Measurements from ENCODE around the gene AK5. TPM values are rescaled to one million over a fixed set of nuclear protein-coding genes. Genes with fewer than 3 reads are reported as not detected.

The AK5 gene
- total RNA-seq, 3 donors from 2014 or later (not counting 1 experiment from before 2014, with no cell fraction given): 9.4 to 29.8 (median 11.4) TPM

DNA sequence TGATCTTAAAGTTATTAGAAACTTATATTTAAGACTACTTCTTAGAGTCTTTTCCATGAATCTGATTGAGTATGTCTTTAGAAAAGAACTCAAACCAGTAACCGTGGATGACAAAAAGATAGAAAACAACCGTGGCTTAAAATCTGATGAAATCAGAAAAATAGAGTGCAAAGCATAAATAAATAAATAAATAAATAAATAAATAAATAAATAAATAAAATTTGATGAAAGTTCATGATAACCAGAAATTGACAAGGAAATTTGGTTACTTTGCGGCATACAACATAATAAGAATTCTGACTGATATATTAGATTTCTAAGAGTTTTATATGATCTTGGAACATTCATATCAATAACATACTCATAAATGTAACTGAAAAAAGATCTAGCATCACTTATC, 152.1 kb downstream of the AK5 start:
- Mint-ChIP-seq H3K4me3 (no peak overlapping the region), H3K9me3 (no peaks in the 10 kb centered on the region), H3K27ac (peak overlapping the region in 1 of 2 donors; percentile 68), H3K27me3 (ENCODE audit: low read depth in 2 of 2) (no peaks in the 10 kb centered on the region), H3K36me3 (peaks cover 7% of the 10 kb centered on the region), H3K4me1 (peaks cover 33 to 38% of the 10 kb centered on the region in 2 donors)
- intact Hi-C loops (cut with micrococcal nuclease): loop anchor here (5.0 kb wide), 1 partner anchor 38 kb away; no protein-coding TSS in a partner anchor
- peak overlapping the region; percentile 49 for H3K27ac ChIP-seq (ENCODE audit: low read length)
- no peaks in the 10 kb centered on the region for H3K27me3 ChIP-seq (ENCODE audit: control insufficient read depth, insufficient read depth, low read length)
- TF ChIP-seq, protein P1, sequence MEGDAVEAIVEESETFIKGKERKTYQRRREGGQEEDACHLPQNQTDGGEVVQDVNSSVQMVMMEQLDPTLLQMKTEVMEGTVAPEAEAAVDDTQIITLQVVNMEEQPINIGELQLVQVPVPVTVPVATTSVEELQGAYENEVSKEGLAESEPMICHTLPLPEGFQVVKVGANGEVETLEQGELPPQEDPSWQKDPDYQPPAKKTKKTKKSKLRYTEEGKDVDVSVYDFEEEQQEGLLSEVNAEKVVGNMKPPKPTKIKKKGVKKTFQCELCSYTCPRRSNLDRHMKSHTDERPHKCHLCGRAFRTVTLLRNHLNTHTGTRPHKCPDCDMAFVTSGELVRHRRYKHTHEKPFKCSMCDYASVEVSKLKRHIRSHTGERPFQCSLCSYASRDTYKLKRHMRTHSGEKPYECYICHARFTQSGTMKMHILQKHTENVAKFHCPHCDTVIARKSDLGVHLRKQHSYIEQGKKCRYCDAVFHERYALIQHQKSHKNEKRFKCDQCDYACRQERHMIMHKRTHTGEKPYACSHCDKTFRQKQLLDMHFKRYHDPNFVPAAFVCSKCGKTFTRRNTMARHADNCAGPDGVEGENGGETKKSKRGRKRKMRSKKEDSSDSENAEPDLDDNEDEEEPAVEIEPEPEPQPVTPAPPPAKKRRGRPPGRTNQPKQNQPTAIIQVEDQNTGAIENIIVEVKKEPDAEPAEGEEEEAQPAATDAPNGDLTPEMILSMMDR (IDR thresholded peaks at IDR 0.05): no peak
- no peaks in the 10 kb centered on the region for H3K9me3 ChIP-seq (ENCODE audit: control insufficient read depth, insufficient read depth, low read length)
- no CpG with 5 or more reads among the region's 3 CpGs for WGBS (ENCODE audit: insufficient coverage)
- H3K36me3 ChIP-seq (ENCODE audit: control insufficient read depth, insufficient read depth, low read length): no peaks in the 10 kb centered on the region
- no peak for ATAC-seq
- no peak for DNase-seq
- H3K4me1 ChIP-seq (ENCODE audit: control insufficient read depth, insufficient read depth, low read length): peaks cover 21% of the 10 kb centered on the region
- no peak overlapping the region for H3K4me3 ChIP-seq (ENCODE audit: low read length)

DNA sequence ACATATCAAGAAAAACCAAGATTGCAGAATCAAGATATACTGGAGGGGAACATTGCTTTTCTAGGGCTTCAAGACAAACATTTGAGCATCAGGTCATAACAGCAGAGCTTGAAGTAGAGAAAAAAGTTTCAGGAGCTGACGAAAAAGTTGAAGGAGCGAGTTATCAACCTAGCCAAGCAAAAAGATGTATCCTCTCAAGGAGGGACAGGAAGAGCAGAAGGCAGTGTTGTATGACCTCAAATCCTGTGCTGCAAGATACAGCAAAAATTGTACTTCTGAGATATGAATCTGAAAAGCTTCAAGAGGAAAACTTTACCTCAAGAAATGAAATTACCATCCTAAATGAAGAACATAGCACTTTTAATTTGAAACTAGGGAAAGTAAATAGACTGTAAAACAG, 153.1 kb downstream of the AK5 start:
- no peaks in the 10 kb centered on the region for H3K27me3 Mint-ChIP-seq (ENCODE audit: low read depth in 2 of 2)
- 60% methylated on average over 2 of the region's 2 CpGs for WGBS (ENCODE audit: insufficient coverage)
- peak in 1 of 2 donors; percentile 34 for DNase-seq
- H3K27ac Mint-ChIP-seq: peak overlapping the region; percentile 61 to 68
- Histone ChIP-seq H3K4me1 (ENCODE audit: control insufficient read depth, insufficient read depth, low read length) (peaks cover 16% of the 10 kb centered on the region), H3K36me3 (ENCODE audit: control insufficient read depth, insufficient read depth, low read length) (no peaks in the 10 kb centered on the region), H3K9me3 (ENCODE audit: control insufficient read depth, insufficient read depth, low read length) (no peaks in the 10 kb centered on the region), H3K4me3 (ENCODE audit: low read length) (no peak overlapping the region), H3K27ac (ENCODE audit: low read length) (peak overlapping the region; percentile 67), H3K27me3 (ENCODE audit: control insufficient read depth, insufficient read depth, low read length) (no peaks in the 10 kb centered on the region)
- H3K4me1 Mint-ChIP-seq: peaks cover 33 to 38% of the 10 kb centered on the region in 2 donors
- peak overlapping the region; percentile 51 for H3K4me3 Mint-ChIP-seq
- no peaks in the 10 kb centered on the region for H3K9me3 Mint-ChIP-seq
- H3K36me3 Mint-ChIP-seq: peaks cover 8% of the 10 kb centered on the region
- TF ChIP-seq, protein P1 (IDR thresholded peaks at IDR 0.05): no peak
- intact Hi-C loops (cut with micrococcal nuclease): loop anchor here (5.0 kb wide), 1 partner anchor 37 kb away; no protein-coding TSS in a partner anchor
- ATAC-seq: no peak

DNA sequence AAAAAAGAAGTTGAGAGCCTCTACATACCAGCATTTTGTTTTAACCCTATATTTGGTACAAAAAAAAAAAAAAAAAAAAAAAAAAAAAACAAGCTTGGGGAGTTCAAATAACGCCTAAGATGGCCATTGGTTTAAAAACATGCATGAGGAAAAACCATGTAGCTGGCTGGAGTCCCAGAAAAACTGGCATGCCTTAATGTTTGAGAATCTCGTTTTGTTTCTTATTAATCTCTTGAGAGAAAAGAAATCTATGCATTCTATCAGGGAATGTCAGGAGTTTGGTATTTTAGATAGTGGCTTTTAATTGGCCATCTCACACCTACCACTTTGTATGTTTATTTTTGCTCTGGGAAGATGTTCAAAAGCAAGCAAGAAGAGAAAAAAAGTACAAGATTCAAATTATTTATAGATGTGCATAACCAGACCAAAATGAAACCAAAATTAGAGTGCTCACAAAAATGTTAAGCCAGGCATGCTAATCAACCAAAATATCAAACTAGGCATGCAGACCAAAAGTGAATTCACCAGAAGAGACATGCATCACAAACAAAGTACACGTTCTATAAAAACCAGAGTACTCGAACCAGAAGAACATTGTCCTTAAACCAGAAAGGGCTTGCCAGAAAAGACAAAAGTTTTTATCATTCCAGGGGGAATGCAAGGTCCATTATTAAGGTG, 156.6 kb downstream of the AK5 start:
- Mint-ChIP-seq H3K36me3 (peaks cover 14% of the 10 kb centered on the region), H3K9me3 (peaks cover 0 to 8% of the 10 kb centered on the region in 2 donors), H3K27me3 (ENCODE audit: low read depth in 2 of 2) (no peaks in the 10 kb centered on the region), H3K27ac (peak overlapping the region; percentile 43 to 77), H3K4me3 (peak overlapping the region; percentile 74), H3K4me1 (peaks cover 32 to 35% of the 10 kb centered on the region in 2 donors)
- TF ChIP-seq, protein P1 (IDR thresholded peaks at IDR 0.05): no peak
- Histone ChIP-seq H3K9me3 (ENCODE audit: control insufficient read depth, insufficient read depth, low read length) (no peaks in the 10 kb centered on the region), H3K27ac (ENCODE audit: low read length) (peak overlapping the region; percentile 70), H3K4me3 (ENCODE audit: low read length) (no peak overlapping the region), H3K27me3 (ENCODE audit: control insufficient read depth, insufficient read depth, low read length) (no peaks in the 10 kb centered on the region), H3K4me1 (ENCODE audit: control insufficient read depth, insufficient read depth, low read length) (peaks cover 3% of the 10 kb centered on the region), H3K36me3 (ENCODE audit: control insufficient read depth, insufficient read depth, low read length) (no peaks in the 10 kb centered on the region)
- 39% methylated on average over 4 of the region's 4 CpGs for WGBS (ENCODE audit: insufficient coverage)
- ATAC-seq (no peak), DNase-seq (no peak)
- intact Hi-C loops (cut with micrococcal nuclease): no loop called here
